HG03108 (cell line): ENCODE data around the gene ABTB2.

ENCODE experiments used
- ATAC-seq: cut with Tn5 transposase; IDR thresholded peaks from one replicate; pipeline ENCODE4 v1.9.1; 2021; ENCODE audit warnings: moderate library complexity; ENCODE audit not compliant: unreplicated experiment

The ABTB2 gene

DNA sequence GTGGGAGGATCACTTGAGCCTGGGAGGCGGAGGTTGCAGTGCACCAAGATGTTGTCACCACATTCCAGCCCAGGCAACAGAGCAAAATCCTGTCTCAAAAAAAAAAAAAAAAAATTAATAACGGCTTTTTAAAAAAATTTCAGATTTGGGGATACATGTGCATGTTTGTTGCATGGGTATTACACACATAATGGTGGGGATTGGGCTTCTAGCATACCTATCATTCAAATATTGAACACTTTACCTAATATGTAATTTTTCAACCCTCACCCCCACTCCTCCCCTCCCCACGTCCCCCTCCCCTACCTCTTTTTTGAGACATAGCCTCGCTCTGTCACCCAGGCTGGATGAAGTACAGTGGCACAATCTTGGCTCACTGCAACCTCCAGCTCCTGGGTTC is 40.1 kb downstream of the ABTB2 start:
- no peak for ATAC-seq

DNA sequence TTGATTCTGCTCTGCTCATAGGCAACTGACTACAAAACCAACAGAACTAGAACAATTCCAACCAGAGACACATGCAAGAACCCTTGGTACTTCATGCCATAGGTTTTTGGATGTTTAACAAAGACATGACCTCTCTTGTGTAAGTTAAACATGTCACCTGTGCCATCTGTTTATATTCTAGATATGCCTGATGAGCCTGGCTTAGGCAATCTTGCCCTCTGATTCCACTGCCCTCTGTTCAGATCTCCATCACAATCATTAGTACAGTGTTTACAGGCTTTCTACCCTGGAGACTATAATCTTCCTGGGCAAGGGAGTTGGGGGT is 40.8 kb downstream of the ABTB2 start:
- ATAC-seq: no peak

DNA sequence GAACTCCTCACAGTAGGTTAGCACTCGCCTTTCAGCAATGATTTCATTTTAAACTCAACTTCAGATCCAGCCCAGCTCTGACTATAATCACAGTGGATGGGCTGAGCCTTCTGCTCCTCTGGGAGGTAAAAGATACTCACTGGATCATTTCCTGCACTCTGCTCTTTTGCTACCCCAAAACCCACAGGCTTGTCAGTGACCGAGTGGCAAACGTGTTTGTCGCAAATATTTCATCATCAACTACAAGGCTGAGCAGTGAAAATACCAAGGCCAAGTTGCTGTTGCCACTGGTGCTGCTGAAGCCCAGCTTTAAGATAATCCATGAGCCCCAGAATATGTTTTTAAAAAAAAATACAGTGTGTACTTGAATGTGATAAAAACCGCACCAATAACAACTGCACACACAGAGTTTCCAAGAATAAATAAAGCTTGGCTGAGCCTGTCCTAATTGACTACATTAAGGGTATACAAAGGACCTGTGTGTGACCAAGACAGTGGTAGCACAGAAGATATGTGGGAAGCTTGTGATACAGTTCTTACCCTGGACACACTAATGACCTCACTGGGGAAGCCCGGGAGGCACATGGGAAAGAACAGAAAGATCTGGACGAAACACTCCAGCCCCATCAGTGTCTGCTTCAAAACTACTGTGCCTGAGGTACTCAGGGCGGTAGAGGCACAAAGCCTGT is 41.3 kb downstream of the ABTB2 start:
- ATAC-seq: no peak

DNA sequence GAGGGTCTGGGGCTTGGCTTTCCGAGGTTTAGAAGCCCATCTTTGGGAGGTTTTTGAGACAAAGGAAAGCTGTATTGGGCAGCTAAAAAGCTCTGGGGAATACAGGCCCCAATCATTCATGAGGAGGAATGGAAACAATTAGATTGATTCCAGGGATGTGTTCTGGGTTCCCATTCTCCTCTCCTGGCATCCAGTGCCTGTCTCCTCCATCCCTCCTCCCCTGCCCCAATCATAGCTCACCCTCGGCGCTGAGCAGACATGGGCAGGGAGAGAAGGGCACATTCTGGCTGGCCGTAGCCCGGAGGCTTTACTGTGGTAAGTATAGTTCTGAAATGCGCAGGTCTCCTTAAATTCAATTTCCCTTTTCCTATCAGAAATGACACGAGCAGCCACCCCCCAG is 42.4 kb downstream of the ABTB2 start:
- ATAC-seq: no peak

DNA sequence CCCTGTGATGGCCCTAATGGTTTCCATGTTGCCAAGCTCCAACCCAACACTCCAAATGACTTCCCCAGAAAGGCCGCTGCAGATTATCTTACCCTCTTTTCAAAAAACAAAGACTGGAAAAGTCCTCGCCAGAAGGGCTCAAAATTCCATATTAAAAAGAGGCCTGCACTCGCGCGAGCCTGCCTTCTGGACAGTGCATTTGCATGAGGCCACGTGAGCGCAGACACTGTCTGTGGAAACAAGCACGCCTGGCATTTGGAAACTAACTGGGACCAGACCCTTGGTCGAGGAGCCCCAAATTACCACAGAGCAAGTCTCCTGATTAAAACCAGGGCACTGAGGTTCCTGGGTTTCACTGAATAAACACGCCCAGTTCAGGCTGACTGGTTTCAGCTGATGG is 42.9 kb downstream of the ABTB2 start:
- ATAC-seq: no peak

DNA sequence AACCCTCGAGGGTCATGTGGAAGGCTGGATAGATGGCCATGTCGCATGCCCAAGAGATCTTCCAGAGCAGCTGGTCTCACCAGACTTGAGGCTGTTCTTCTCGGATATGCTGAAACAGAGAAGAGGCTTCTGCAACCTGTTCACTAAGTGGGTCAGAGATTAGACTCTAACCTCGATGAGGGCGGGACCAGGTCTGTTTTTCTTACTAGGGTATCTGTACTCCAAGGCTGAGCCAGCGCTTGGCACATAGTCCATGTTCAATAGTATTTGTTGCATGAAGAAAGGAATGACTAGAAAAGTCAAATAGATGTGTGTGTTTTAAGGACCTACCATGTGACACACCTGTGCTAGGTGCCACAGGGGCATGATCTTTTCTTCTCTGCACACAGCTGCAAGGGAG is 43.6 kb downstream of the ABTB2 start:
- no peak for ATAC-seq

DNA sequence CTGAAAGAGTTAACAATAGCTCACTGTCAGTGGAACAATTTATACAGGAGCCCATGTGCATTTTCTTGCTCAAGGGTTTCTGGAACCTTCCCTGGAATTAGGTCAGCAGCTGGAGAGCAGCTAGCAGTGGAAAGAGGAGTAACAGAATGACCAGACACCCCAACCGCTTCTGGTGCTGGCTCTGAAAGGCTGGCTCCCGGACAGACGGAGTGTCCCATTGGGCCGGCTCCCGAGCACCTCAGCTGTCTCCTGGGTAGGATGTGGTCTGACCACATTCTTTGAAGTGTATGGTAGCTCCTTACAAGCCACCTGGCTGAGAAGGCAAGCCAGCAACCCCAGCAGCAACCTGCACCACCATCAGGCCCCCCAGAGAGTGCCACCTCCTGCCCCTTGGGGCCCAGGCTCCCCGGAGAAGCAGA is 44.7 kb downstream of the ABTB2 start:
- ATAC-seq: peak; percentile 75

DNA sequence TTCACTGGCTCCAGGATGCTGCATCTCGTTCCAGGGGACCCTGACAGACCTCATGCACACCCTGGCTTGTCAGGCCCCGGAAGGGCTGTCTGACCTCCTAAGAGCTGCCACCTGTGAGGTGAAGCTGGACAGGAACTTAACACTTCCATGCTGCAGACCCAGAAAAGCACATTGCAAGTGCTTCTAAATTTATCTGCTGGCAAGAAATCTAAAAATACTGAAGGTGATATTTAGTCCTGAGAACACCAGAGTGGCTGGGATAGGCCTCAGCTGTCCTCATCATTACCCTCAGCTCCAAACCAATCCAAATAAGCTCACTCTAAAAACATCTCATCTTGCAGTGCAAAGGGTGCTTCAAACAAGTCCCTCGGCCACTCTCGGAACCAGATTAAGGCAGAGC is 46.7 kb downstream of the ABTB2 start:
- no peak for ATAC-seq

DNA sequence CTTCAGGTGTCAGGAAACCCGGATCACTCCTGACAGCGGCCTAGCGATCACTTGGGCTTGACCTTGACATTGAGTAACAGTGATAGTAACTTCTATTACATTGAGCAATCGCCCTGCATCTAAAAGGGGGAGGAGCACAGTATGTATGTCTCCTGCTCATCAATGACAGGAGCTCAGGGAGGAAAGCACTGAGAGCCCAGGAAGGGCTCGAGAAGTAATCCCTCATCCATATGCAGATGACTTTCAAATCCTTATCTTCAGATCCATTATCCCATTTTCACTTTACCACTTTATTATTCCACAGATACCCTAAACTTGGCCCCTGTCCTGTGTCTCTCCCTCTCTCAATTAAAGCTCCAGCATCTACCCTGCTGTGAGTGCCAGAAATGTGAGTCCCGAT is 47.8 kb downstream of the ABTB2 start:
- ATAC-seq: no peak

DNA sequence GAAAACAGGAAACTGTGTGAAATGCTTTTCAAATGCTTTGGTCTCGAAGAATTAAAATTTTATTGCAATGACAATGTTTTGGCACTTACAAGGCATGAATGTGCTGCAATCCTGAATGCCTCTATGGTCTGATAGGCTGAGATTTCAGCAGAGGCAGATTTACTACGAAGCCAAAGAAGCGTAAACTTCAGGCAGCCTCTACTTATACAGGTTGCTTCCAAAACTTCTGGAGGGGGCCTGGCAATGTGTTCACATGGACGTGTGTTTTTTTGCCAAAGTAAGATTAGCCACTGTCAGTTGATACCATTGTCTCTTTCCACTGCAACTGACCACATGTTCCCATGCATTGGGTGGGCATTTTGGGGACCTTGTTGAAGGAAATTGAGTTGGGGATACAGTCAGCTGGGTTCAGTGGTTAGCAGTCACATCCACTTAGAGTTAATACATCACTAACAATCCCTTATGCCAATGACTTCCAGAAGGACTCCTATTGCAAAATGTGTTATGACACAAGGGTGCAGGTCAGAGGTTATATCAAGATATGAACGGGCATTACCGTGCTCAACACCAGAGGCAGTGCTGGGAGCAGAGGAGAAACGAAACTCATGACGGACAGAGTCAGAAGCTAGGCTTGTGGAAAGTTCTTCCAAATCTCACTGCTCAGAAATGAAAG is 48.8 kb downstream of the ABTB2 start:
- no peak for ATAC-seq

DNA sequence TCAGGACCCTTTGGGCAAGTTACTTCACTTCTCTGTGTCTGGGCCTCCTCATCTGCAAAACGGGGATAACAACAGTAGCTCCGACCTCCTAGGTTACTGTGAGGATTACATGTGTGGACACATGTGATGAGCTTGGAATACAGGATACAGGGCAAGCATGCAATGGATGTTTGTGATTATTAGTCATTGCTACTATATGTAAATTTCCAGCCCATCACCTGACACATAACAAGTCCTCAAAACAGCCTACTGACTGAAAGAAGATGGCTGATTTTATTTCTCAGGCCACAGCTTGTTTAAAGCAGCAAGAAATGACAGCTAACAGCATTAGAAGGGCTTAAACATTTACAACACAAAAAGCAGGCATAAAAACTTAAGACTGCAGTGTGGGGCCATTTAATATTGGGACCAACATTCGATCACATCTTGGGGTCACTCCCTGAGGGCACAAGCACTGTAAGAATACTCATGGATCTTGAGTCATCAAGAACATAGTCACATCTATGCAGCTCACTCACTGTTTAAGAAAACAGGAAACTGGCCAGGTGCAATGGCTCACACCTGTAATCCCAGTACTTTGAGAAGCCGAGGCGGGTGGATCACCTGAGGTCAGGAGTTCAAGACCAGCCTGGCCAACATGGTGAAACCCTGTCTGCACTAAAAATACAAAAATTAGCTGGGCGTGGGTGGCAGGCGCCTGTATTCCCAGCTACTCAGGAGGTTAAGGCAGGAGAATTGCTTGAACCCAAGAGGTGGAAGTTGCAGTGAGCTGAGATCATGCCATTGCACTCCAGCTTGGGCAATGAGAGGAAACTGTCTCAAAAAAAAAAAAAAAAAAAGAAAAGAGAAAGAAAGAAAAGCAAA is 49.5 kb downstream of the ABTB2 start:
- ATAC-seq: no peak

DNA sequence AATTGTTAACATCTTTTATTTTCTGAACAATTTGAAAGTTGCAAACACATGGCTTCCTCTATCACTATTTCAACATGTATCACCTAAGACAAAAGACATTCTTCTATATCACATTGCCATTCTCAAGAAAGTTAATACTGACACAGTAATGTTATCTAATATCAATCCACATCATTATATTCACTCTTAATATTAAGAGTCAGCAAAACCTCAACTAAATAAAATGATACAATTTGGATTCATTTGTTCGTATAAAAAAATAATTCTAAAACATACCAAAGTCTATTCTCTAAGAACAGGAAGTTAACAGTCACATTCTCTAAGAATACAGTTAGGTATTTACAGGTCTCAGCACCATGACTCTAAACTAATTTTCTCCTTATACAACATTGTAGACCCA is 52.0 kb downstream of the ABTB2 start:
- ATAC-seq: no peak

DNA sequence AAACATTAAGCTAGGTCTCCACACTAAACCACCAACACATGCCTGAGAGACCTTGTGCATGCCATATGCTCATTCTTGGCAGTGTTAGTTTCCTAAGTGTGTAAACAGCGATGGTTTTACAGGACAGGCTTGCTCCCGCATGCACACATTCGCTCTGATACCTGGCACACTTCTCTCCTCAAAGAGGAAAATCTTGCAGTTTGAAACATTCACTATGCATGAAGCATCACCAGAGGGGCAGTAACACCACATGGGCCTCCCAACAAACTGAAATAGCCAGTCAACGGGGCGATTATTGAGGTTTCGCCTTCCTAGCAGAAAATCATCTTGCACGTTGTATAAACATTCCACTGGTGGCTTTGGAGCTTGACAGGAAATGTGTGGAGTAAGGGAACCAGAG is 52.6 kb downstream of the ABTB2 start:
- no peak for ATAC-seq

DNA sequence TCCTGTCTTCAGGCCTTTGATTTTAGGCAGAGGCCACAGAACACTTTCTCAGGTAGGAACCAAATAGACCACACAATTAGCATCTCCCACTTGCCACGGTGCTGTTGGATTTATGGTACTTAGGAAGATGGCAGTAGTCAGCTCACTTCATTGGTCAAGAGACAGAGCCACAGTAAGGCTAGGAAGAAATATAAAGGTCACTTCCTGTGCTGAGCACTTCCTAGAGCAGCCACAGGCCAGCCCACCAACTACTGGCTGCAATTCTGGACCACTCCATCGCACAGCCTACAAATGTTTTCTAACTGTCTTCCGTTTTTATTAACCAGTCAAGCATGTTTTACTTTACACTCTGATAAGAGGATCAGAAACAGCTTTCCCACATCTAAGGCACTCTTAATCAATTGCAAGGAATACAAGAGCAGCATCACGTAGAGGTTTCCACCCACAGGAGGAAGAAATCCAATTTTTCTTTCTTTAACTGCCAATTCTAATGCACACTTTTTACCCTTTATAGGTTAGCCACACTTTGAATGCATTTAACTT is 54.7 kb downstream of the ABTB2 start:
- no peak for ATAC-seq

DNA sequence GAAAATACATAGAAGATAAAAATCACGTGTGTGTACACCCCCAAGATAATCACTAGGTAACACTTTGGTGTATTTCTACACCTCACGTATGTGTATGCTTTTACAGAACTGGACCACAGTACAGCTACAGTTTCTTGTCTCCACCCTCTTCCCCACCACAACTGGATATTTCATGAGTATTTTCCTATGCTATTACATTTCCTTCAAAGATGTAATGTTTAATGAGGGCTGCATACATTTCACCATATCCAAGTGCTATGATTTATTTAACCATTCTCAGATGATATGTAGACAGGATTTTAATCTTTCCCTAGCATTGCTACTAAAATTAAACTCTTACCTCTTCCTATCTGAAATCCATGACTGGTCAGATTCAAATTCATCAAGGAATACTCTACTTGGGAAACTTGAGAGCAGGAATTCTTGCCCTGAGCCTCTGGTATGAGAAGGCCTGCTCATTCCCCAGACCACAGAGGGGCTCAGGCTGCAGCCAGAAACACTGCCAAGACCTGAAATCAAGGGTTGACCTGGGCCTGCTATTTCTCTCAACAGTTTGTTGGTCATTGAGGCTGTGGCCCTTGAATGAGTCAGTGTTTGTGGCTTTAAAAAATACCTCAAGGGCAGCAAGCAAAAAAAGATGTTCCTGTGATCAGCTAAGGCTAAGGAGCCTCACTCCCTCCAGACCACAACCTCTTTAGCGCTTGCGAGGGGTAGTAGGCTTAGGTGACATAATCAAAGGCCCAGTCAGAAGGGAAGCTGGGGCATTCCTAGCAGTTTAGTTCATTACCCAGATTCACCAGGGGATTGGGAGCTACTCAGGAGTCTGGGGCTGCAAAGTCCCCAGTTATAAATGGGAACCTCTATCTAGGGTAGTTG is 55.5 kb downstream of the ABTB2 start:
- ATAC-seq: peak; percentile 58

DNA sequence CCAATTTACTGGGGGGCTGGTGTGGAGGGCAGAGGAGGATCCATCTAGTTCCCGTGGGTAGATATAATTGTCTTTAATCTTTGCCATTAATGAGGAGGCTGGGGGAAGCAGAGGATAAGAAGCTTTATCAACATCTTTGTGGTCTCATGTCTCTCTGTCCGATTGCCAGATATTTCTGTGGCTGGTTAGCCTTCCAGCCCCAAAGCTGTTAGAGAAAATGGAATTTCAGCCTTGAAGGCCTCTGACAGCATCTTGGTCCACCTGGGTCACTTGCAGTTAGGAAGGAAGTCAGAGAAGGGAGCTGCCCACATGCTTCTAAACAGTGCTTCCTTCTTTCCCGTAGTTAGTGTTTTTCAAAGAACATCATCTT is 56.9 kb downstream of the ABTB2 start:
- ATAC-seq: no peak

DNA sequence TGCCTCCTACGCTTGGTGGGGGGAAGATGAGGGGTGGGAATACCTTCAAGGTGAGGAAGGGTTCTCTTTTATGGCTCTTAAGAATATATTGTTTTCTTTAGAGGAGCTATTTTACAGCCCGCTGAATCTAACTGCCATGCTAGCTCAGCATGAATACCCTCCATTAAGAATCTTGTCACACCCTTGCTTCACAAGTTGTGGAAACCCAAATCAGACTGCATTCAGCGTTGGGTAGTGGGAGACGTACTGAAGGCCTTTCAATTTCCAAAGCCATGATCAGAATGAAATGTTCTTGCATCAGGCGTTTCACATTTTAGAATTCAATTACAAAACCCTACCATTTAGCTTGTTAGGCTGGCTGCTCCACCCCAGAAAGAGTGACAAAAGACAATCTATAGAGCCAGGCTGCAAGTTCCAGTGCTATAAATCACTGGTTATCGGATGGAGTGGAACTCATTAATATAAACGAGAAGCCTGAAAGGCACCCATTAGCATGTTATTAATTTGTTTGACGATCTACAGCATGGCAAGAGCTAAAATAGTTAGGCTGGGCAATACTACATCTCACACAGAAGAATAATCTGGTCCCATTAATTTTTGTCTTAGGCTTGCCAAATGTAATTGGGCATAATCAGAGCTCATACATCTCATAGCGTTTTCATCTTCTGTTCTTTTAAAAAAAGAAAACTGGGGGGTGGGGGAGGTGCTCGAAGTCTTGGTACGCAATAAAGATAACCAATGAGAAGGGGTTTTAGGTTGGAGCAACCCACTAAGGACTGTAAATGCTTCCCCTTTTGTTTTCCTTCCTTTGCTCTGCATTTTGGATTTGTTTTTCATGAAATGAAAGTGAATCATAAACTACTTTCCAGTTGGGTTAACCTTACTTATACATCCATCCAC is 57.5 kb downstream of the ABTB2 start:
- ATAC-seq: no peak

DNA sequence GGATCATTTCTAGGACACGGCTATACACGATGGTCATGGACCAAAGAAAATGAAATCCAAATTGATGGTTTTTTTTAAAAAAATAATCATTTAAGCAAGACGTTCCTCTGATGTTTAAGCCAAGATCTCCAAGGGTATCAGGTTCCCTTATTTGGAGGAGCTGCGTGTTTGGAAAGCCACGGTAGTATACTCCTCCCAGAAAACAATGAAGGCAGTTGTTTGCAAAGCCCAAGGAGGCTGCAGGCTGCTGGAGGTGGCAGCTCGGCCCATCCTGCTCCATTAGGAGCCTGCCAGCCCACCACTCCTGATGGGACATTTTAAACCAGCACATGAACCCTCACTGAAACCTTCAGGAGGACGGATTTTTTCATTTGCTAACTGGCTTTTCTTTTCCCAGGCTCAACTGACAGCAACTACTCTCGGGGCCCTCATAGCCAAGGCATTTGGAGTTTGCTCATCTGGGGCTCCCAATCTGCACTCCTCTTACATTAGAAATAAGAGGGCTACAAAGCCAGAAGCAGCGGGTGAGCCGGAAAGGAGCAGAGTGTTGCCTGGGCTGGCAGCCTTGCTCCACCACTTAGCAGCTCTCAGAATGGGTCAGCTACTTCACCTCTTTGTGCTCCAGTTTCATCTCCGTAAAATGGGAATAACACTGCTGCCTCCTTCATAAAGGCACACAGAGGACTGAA is 58.4 kb downstream of the ABTB2 start:
- ATAC-seq: no peak

DNA sequence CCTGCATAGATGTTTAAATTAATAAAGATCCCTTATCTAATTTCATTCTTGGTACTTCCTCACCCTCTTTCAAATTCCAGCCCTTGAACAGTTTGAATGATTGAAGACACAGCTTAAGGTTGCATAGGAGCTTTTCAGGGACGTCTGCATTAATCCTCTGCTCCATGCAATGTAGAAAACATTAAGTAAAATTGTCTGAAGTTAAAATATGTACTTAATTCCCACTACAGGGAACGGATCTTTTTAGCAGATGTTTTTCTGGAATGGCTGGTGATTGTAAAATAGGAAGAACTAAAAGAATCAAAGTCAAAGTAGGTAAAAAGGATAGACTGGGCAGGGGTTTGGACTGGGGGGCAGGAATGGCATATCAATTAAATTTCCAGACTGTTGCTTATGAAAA is 58.9 kb downstream of the ABTB2 start:
- ATAC-seq: no peak
